Stomach smooth muscle (tissue), 2 donors: ENCODE data around the gene IL22RA2.

Source experiments
- H3K27ac ChIP-seq: one replicate; pipeline ENCODE4 v1.7.0; 2013; ENCODE audit warnings: mild to moderate bottlenecking, low read length, inconsistent platforms
- H3K27me3 ChIP-seq, 2 donors: one replicate each; pipeline ENCODE4 v1.7.0; 2013; ENCODE audit warnings: low read length in 2 of 2; ENCODE audit not compliant: insufficient read depth in 2 of 2, control insufficient read depth in 1 of 2
- H3K36me3 ChIP-seq, 2 donors: one replicate each; pipeline ENCODE4 v1.7.0; 2013; ENCODE audit warnings: low read length in 2 of 2; ENCODE audit not compliant: control insufficient read depth in 2 of 2, insufficient read depth in 2 of 2
- H3K4me1 ChIP-seq: one replicate; pipeline ENCODE4 v1.7.0; 2013; ENCODE audit warnings: low read length; ENCODE audit not compliant: control insufficient read depth, insufficient read depth
- H3K4me3 ChIP-seq, 2 donors: one replicate each; pipeline ENCODE4 v1.7.0; 2013; ENCODE audit warnings: low read length in 2 of 2
- H3K9ac ChIP-seq, 2 donors: one replicate each; pipeline ENCODE4 v1.7.0; 2013; ENCODE audit warnings: low read length in 2 of 2, mild to moderate bottlenecking in 1 of 2
- H3K9me3 ChIP-seq, 2 donors: one replicate each; pipeline ENCODE4 v1.7.0; 2013; ENCODE audit warnings: low read length in 2 of 2; ENCODE audit not compliant: control insufficient read depth in 2 of 2
- donor health status: healthy.
- donor health status: Pancreatic carcinoma.

IL22RA2 gene

DNA sequence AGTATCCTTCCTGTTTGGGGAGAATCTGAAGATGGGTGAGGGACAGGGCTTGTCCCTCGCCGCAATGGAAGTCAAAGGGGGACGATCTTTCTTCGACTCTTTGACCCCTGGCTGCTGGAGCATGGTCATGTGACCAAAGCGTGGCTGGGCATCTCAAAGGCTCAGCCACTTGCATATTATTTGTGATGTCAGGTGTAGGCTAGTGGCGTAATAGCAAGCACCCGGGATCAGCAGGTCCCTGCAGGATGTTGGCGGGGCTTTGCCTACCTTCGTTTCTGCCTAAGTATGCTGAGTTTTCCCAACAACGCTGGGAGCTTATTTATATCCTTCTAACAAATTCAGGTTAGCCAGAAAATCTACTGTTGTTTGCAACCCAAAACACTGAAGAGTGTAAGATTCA is 78.4 kb downstream of the IL22RA2 start:
- no peaks in the 10 kb centered on the region for H3K27me3 ChIP-seq
- no peaks in the 10 kb centered on the region for H3K36me3 ChIP-seq
- no peak overlapping the region for H3K27ac ChIP-seq
- H3K9ac ChIP-seq = no peak overlapping the region
- H3K4me3 ChIP-seq = no peak overlapping the region
- H3K4me1 ChIP-seq = no peaks in the 10 kb centered on the region
- H3K9me3 ChIP-seq = no peaks in the 10 kb centered on the region

GRCh38 chr6:137094411-137095008 is 78.9 kb downstream of the IL22RA2 start:
- H3K9ac ChIP-seq = no peak overlapping the region
- no peaks in the 10 kb centered on the region for H3K9me3 ChIP-seq
- H3K27ac ChIP-seq = no peak overlapping the region
- H3K4me3 ChIP-seq = no peak overlapping the region
- no peaks in the 10 kb centered on the region for H3K36me3 ChIP-seq
- no peaks in the 10 kb centered on the region for H3K27me3 ChIP-seq
- no peaks in the 10 kb centered on the region for H3K4me1 ChIP-seq
